MV-4-11 (cell line): Measurements from ENCODE around the gene MYO18B.
A peak's percentile ranks its signal among the peaks of the same experiment; 100 is the strongest.

Experiments used
- DNase-seq: peaks from one replicate; lab custom pipeline; 2025; lab: John Stamatoyannopoulos, UW

MYO18B gene

GRCh38 chr22:25849522-25849921 is 107.5 kb downstream of the MYO18B start:
- DNase-seq: no peak

- no peak for DNase-seq
Measured at GRCh38 chr22:25852223-25852622, 110.2 kb downstream of the MYO18B start.

GRCh38 chr22:25853078-25853477 is 111.1 kb downstream of the MYO18B start:
- no peak for DNase-seq

GRCh38 chr22:25853501-25854284 is 111.7 kb downstream of the MYO18B start:
- no peak for DNase-seq

- peak; percentile 8 for DNase-seq
Measured at GRCh38 chr22:25869771-25870170, 127.8 kb downstream of the MYO18B start.

GRCh38 chr22:25874327-25874726 is 132.3 kb downstream of the MYO18B start:
- DNase-seq: no peak

GRCh38 chr22:25875461-25875860 is 133.5 kb downstream of the MYO18B start:
- no peak for DNase-seq

- no peak for DNase-seq
Measured at GRCh38 chr22:25876871-25877270, 134.9 kb downstream of the MYO18B start.

GRCh38 chr22:25878933-25879332 is 136.9 kb downstream of the MYO18B start:
- no peak for DNase-seq

- no peak for DNase-seq
Measured at GRCh38 chr22:25880524-25880923, 138.5 kb downstream of the MYO18B start.

GRCh38 chr22:25881210-25881755 is 139.3 kb downstream of the MYO18B start:
- DNase-seq: no peak

- no peak for DNase-seq
Measured at GRCh38 chr22:25882360-25882759, 140.4 kb downstream of the MYO18B start.

- no peak for DNase-seq
Measured at GRCh38 chr22:25883482-25884033, 141.6 kb downstream of the MYO18B start.

GRCh38 chr22:25884121-25884520 is 142.1 kb downstream of the MYO18B start:
- no peak for DNase-seq

- DNase-seq: no peak
Measured at GRCh38 chr22:25888399-25889054, 146.5 kb downstream of the MYO18B start.

- DNase-seq: no peak
Measured at GRCh38 chr22:25890651-25891050, 148.7 kb downstream of the MYO18B start.

GRCh38 chr22:25892678-25893077 is 150.7 kb downstream of the MYO18B start:
- DNase-seq: no peak

- no peak for DNase-seq
Measured at GRCh38 chr22:25895678-25896077, 153.7 kb downstream of the MYO18B start.

- DNase-seq: no peak
Measured at GRCh38 chr22:25896098-25896497, 154.1 kb downstream of the MYO18B start.

GRCh38 chr22:25896592-25896991 is 154.6 kb downstream of the MYO18B start:
- no peak for DNase-seq

GRCh38 chr22:25898707-25899365 is 156.8 kb downstream of the MYO18B start:
- peak; percentile 17 for DNase-seq

- no peak for DNase-seq
Measured at GRCh38 chr22:25899566-25899965, 157.6 kb downstream of the MYO18B start.
